Activated CD8-positive, alpha-beta memory T cell treated with anti-CD3 and anti-CD28 coated beads, Interleukin-2, amount 50 U/mL, for 4 hours (primary cell): ENCODE data around the gene RRP12.

Source experiments
- DNase-seq: peaks from one replicate; pipeline ENCODE4 v3.0.0-alpha.2; 2020

The RRP12 gene

GRCh38 chr10:97334370-97335175, 66.6 kb downstream of the RRP12 start, which contains the start of gene FRAT2:
Gene FRAT2 (minus strand): TSS chr10:97334729. CDS start chr10:97334572, 157 bp downstream.
- DNase-seq, result peak; percentile 85

- peak; percentile 28 for DNase-seq
Measured at GRCh38 chr10:97333601-97334369, 67.4 kb downstream of the RRP12 start.

GRCh38 chr10:97333351-97333600, 67.9 kb downstream of the RRP12 start:
- DNase-seq, result no peak

GRCh38 chr10:97332591-97333350, 68.4 kb downstream of the RRP12 start:
- no peak for DNase-seq

GRCh38 chr10:97331153-97331703, 69.9 kb downstream of the RRP12 start:
- no peak for DNase-seq

GRCh38 chr10:97329766-97330165, 71.4 kb downstream of the RRP12 start:
- DNase-seq, result no peak

- no peak for DNase-seq
Measured at GRCh38 chr10:97328646-97329453, 72.3 kb downstream of the RRP12 start.

- DNase-seq, result no peak
Measured at GRCh38 chr10:97327348-97328294, 73.5 kb downstream of the RRP12 start.

- DNase-seq, result no peak
Measured at GRCh38 chr10:97325754-97326153, 75.4 kb downstream of the RRP12 start.

- no peak for DNase-seq
Measured at GRCh38 chr10:97323501-97323900, 77.6 kb downstream of the RRP12 start.

- no peak for DNase-seq
Measured at GRCh38 chr10:97321804-97322190, 79.3 kb downstream of the RRP12 start.

- DNase-seq, result no peak
Measured at GRCh38 chr10:97321032-97321803, 79.9 kb downstream of the RRP12 start.

GRCh38 chr10:97320480-97321031, 80.6 kb downstream of the RRP12 start:
- no peak for DNase-seq

GRCh38 chr10:97319671-97320479, 81.3 kb downstream of the RRP12 start:
- DNase-seq, result peak; percentile 61

GRCh38 chr10:97318772-97319651, 82.1 kb downstream of the RRP12 start, which contains the start of gene FRAT1:
Gene FRAT1 (plus strand): TSS chr10:97319271. CDS start chr10:97319454, 183 bp downstream.
- DNase-seq, result peak; percentile 88

- no peak for DNase-seq
Measured at GRCh38 chr10:97314671-97315070, 86.5 kb downstream of the RRP12 start.

GRCh38 chr10:97312897-97313296, 88.2 kb downstream of the RRP12 start:
- DNase-seq, result no peak

- no peak for DNase-seq
Measured at GRCh38 chr10:97311111-97311626, 90.0 kb downstream of the RRP12 start.
